Fibroblast of skin of left quadriceps (primary cell): ENCODE results near the gene TRAPPC14.
"Not testable (repeated sequence)": the region's sequence is repeated elsewhere in the genome, so short reads cannot be mapped to it uniquely, and the experiment has no call there.

ENCODE experiments used
- DNase-seq, 2 experiments: peaks; one replicate each; pipeline ENCODE4 v3.0.0-alpha.2; 2013; ENCODE audit warnings: low read depth in 2 of 2

Gene TRAPPC14, protein sequence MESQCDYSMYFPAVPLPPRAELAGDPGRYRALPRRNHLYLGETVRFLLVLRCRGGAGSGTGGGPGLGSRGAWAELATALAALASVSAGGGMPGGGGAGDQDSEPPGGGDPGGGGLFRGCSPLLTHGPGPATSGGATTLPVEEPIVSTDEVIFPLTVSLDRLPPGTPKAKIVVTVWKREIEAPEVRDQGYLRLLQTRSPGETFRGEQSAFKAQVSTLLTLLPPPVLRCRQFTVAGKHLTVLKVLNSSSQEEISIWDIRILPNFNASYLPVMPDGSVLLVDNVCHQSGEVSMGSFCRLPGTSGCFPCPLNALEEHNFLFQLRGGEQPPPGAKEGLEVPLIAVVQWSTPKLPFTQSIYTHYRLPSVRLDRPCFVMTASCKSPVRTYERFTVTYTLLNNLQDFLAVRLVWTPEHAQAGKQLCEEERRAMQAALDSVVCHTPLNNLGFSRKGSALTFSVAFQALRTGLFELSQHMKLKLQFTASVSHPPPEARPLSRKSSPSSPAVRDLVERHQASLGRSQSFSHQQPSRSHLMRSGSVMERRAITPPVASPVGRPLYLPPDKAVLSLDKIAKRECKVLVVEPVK

GRCh38 chr7:100158229-100159098 is at the start of gene TRAPPC14:
Gene TRAPPC14, minus strand, starts transcription at chr7:100158723. Its CDS starts 224 bp downstream, at chr7:100158499.
- peak; percentile 49 to 57 for DNase-seq

DNA sequence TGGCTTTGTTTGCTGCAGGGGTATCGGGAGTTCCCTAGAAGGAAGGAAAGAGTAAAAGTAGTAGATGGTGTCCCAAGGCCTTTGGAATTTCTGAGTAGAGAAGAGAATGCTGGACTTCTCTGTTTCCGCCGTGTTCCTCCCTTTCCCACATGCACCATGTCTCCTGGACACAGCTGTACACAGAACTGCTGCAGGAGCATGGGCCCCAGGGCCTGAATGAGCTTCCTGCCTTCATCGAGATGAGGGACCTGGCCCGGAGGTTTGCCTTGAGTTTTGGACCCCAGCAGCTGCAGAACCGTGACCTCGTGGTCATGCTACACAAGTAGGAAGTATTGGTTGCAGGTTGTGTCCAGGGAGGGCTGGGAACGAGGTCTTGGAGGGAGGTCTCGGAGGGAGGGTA is 45.9 kb upstream of the TRAPPC14 start:
- DNase-seq = no peak

- no peak for DNase-seq
Measured at GRCh38 chr7:100200693-100201092, 42.2 kb upstream of the TRAPPC14 start.

- no peak for DNase-seq
Measured at GRCh38 chr7:100198266-100198665, 39.7 kb upstream of the TRAPPC14 start.

- not testable (repeated sequence) for DNase-seq
Measured at GRCh38 chr7:100195901-100196322, 37.4 kb upstream of the TRAPPC14 start.

GRCh38 chr7:100195222-100195621 is 36.7 kb upstream of the TRAPPC14 start:
- no peak for DNase-seq

DNA sequence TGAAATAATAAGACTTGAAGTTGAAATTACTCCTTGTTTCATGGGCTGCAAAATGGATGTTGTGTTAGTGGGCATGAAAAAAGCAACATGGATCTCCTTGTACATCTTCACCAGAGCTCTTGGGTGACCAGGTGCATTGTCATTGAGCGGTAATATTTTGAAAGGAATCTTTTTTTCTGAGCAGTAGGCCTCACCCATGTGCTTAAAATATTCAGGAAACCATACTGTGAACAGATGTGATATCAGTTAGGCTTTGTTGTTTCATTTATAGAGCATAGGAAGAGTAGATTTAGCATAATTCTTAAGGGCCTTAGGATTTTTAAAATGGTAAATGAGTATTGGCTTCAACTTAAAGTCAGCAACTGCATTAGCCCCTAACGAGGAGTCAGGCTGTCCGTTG is 34.4 kb upstream of the TRAPPC14 start:
- DNase-seq = no peak

DNA sequence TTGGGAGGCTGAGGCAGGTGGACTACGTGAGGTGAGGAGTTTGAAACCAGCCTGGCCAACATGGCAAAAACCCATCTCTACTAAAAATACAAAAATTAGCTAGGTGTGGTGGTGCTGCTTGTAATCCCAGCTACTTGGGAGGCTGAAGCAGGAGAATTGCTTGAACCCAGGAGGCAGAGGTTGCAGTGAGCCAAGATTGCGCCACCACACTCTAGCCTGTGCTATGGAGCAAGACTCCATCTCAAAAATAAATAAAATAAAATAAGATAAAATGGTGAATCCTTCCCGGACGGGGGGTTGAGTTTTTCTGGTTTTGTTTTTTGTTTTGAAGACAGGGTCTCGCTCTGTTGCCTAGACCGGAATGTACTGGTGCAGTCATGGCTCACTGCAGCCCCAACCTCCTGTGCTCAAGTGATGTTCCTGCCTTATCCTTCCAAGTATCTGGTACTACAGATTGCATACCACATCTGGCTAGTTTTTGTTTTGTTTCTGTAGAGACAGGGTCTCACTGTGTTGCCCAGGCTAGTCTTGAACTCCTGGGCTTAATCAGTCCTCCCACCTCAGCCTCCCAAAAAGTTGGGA is 33.8 kb upstream of the TRAPPC14 start:
- DNase-seq = not testable (repeated sequence)

DNA sequence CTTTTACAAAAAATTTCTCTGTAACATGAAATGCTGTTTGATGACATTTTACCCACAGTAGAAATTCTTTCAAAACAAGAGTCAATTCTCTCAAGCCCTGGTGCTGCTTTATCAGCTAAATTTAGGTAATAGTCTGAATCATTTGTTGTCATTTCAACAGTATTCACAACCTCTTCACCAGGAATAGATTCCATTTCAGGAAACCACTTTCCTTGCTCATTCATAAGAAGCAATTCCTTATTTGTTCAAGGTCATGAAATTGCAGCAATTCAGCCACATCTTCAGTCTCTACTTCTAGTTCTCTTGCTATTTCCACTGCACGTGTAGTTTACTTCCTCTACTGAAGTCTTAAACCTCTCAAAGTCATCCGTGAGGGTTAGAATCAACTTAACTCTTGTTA is 33.3 kb upstream of the TRAPPC14 start:
- no peak for DNase-seq

DNA sequence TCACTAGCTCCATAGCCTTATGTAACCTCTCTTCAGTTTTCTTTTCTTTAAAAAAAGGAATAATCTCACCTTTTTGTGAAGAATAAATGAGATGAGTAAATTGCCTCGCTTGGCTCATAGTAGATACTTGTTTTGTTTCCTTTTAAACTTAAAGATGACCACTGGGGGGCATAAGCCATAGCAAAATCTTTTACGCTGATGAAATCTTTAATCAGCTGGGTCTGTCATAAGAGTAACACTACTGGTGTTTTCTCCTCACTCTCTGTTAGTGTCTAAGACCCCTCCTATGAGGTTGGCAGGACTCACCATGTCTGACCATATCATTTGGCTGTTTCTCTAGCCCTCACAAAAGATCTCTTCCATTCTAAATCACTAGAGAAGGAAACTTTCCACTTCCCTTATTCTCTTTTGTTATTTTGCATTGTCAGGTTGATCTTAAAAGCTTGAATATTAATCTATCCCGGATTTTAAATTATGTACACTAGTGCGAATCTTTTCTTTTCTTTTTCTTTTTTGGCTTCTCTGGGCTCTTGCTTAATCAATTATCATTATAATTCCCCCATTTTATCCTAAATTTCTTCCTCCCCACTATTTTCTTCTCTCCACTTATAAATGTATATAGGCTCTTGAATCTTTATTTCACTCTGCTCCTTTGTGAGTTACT is 31.7 kb upstream of the TRAPPC14 start:
- peak; percentile 37 to 38 for DNase-seq

DNA sequence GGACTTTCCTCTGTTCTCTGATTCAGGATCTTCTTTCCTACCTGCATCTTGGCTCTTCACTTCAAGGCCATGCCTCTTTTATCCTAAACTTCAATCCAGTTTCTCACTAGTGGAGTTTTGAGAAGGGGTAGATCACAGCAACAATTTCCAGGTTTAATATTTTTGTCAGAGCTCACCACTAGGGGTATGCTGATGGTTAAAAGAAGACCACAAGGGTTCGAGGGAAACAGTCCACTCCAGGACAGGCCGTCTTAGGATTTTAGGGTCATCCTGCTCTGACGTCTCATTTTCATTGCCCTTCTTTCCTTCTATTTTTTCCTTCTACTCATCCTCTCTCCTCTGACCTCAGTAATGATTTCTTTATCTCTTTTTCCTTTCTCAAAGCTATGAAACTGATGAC is 30.5 kb upstream of the TRAPPC14 start:
- DNase-seq = no peak

GRCh38 chr7:100185726-100186125 is 27.2 kb upstream of the TRAPPC14 start:
- DNase-seq = no peak

GRCh38 chr7:100183090-100183489 is 24.6 kb upstream of the TRAPPC14 start:
- not testable (repeated sequence) for DNase-seq

DNA sequence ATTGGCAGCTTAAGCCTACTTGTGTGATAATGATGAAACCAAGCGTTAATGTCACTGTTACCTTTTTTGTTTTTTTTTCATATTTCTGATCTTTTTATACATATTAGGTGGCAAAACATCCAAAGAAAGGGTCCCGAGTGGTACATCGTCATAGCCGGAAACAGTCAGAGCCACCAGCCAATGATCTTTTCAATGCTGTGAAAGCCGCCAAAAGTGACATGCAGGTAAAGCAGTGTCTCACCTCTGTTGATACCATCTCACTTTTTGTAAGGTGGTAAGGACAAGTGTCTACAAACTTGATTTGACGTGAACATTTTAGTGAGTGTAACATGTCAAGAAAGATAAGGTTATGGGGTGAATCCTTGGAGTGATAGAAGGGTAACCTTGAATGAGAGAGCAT is 24.1 kb upstream of the TRAPPC14 start:
- DNase-seq = not testable (repeated sequence)

DNA sequence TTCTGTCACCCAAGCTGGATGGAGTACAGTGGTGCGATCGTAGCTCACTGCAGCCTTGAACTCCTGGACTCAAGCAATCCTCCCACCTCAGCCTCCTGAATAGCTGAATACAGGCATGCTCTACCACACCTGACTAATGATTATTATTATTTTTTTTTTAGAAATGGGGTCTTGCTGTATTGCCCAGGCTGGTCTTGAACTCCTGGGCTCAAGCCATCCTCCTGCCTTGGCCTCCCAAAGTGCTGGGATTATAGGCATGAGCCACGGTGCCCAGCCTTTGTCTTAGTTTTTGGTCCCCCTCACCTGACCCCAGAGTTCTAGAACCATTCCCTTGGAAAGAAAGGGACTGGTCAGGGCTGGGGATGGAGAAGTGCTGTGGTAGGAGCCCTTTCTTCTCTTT is 21.6 kb upstream of the TRAPPC14 start:
- DNase-seq = not testable (repeated sequence)

GRCh38 chr7:100177045-100178001 is 18.8 kb upstream of the TRAPPC14 start, which contains the start of the genes GPC2 and STAG3:
Gene GPC2, minus strand, starts transcription at chr7:100177381. Its CDS starts 182 bp downstream, at chr7:100177199.
Gene STAG3, plus strand, starts transcription at chr7:100177918. Its CDS starts 2,639 bp downstream, at chr7:100180557.
- DNase-seq = peak; percentile 94 to 95

- no peak for DNase-seq
Measured at GRCh38 chr7:100176096-100177044, 17.8 kb upstream of the TRAPPC14 start.

DNA sequence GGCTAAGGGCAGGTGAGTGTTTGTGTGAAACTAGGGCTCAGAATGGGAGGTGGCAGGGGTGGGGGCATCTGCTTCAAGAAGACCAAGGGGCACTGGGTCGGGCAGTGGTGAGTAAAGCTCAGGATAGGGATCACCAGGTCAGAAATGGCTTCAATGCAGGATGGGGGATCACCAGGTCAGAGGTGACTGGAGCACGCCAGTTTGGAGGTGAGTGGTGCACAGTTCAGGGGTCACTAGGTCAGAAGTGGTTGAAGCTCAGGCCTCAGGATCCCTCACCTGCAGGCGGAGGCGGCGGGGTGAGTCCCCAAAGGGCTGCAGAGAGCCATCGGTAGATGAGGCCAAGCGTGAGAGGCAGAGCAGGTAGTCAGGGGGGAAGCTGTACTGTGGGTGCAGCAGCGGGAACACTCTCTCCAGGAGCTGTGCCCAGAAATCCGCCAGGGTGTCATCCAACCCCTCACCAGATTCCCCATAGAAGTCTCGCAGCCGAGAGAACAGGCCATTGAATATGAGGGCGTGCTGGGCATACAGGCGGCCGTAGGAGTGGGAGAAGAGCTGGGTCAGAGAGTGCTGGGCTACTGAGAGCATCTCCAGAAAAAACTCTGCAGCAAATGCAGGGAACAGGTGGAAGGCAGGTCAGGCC is 16.9 kb upstream of the TRAPPC14 start:
- DNase-seq = no peak
